ENCODE data around the gene AATF. TPM values are rescaled to one million over a fixed set of nuclear protein-coding genes. Genes with fewer than 3 reads are reported as not detected.

AATF gene
- total and polyA plus RNA-seq, 5 donors: 19.9 to 32.9 (median 23.7) TPM

GRCh38 chr17:37052450-37052849, 103.7 kb downstream of the AATF start:
- Histone ChIP-seq H3K4me3 (ENCODE audit: low read length) (no peak overlapping the region), H3K27me3 (ENCODE audit: control insufficient read depth, insufficient read depth) (no peaks in the 10 kb centered on the region), H3K9me3 (ENCODE audit: control insufficient read depth, low read length) (no peaks in the 10 kb centered on the region), H3K4me1 (ENCODE audit: control insufficient read depth, insufficient read depth, low read length) (no peaks in the 10 kb centered on the region), H3K27ac (ENCODE audit: low read length) (no peak overlapping the region)
- 86% methylated on average over 6 of the region's 6 CpGs for WGBS
- intact Hi-C loops (cut with DNase I): no loop called here
- ATAC-seq (no peak), DNase-seq (no peak)

- Histone ChIP-seq H3K9me3 (ENCODE audit: control insufficient read depth, low read length) (no peaks in the 10 kb centered on the region), H3K27ac (ENCODE audit: low read length) (no peak overlapping the region), H3K27me3 (ENCODE audit: control insufficient read depth, insufficient read depth) (no peaks in the 10 kb centered on the region), H3K4me1 (ENCODE audit: control insufficient read depth, insufficient read depth, low read length) (no peaks in the 10 kb centered on the region), H3K4me3 (ENCODE audit: low read length) (no peak overlapping the region)
- 78% methylated on average over 8 of the region's 8 CpGs for WGBS
- intact Hi-C loops (cut with DNase I): no loop called here
- ATAC-seq: no peak
- no peak for DNase-seq
These were observed 106.1 kb downstream of the AATF start for GRCh38 chr17:37054894-37055293.

- H3K4me3 ChIP-seq (ENCODE audit: low read length): no peak overlapping the region
- 95% methylated on average over 18 of the region's 18 CpGs for WGBS
- intact Hi-C loops (cut with DNase I): no loop called here
- H3K27me3 ChIP-seq (ENCODE audit: control insufficient read depth, insufficient read depth): no peaks in the 10 kb centered on the region
- H3K9me3 ChIP-seq (ENCODE audit: control insufficient read depth, low read length): no peaks in the 10 kb centered on the region
- ATAC-seq: no peak
- no peak for DNase-seq
- H3K27ac ChIP-seq (ENCODE audit: low read length): no peak overlapping the region
- H3K4me1 ChIP-seq (ENCODE audit: control insufficient read depth, insufficient read depth, low read length): no peaks in the 10 kb centered on the region
These were observed 107.9 kb downstream of the AATF start for GRCh38 chr17:37056622-37057021.

- intact Hi-C loops (cut with DNase I): no loop called here
- Histone ChIP-seq H3K4me3 (ENCODE audit: low read length) (no peak overlapping the region), H3K27me3 (ENCODE audit: control insufficient read depth, insufficient read depth) (no peaks in the 10 kb centered on the region), H3K9me3 (ENCODE audit: control insufficient read depth, low read length) (no peaks in the 10 kb centered on the region), H3K27ac (ENCODE audit: low read length) (no peak overlapping the region), H3K4me1 (ENCODE audit: control insufficient read depth, insufficient read depth, low read length) (no peaks in the 10 kb centered on the region)
- 94% methylated on average over 3 of the region's 3 CpGs for WGBS
- no peak for ATAC-seq
- DNase-seq: no peak
These were observed 110.7 kb downstream of the AATF start for GRCh38 chr17:37059493-37059892.

GRCh38 chr17:37060094-37060493, 111.3 kb downstream of the AATF start:
- intact Hi-C loops (cut with DNase I): no loop called here
- WGBS: 82% methylated on average over 6 of the region's 6 CpGs
- DNase-seq: no peak
- H3K27ac ChIP-seq (ENCODE audit: low read length): no peak overlapping the region
- H3K27me3 ChIP-seq (ENCODE audit: control insufficient read depth, insufficient read depth): no peaks in the 10 kb centered on the region
- ATAC-seq: no peak
- no peaks in the 10 kb centered on the region for H3K4me1 ChIP-seq (ENCODE audit: control insufficient read depth, insufficient read depth, low read length)
- no peaks in the 10 kb centered on the region for H3K9me3 ChIP-seq (ENCODE audit: control insufficient read depth, low read length)
- H3K4me3 ChIP-seq (ENCODE audit: low read length): no peak overlapping the region

- Histone ChIP-seq H3K4me3 (ENCODE audit: low read length) (no peak overlapping the region), H3K27ac (ENCODE audit: low read length) (no peak overlapping the region), H3K27me3 (ENCODE audit: control insufficient read depth, insufficient read depth) (no peaks in the 10 kb centered on the region), H3K4me1 (ENCODE audit: control insufficient read depth, insufficient read depth, low read length) (no peaks in the 10 kb centered on the region), H3K9me3 (ENCODE audit: control insufficient read depth, low read length) (no peaks in the 10 kb centered on the region)
- DNase-seq (no peak), ATAC-seq (no peak)
- 81% methylated on average over 7 of the region's 7 CpGs for WGBS
- intact Hi-C loops (cut with DNase I): no loop called here
These were observed 112.2 kb downstream of the AATF start for GRCh38 chr17:37060928-37061327.

- H3K27me3 ChIP-seq (ENCODE audit: control insufficient read depth, insufficient read depth): no peaks in the 10 kb centered on the region
- no peak overlapping the region for H3K4me3 ChIP-seq (ENCODE audit: low read length)
- WGBS: 67% methylated on average over 9 of the region's 9 CpGs
- DNase-seq (no peak), ATAC-seq (no peak)
- intact Hi-C loops (cut with DNase I): no loop called here
- H3K27ac ChIP-seq (ENCODE audit: low read length): no peak overlapping the region
- H3K4me1 ChIP-seq (ENCODE audit: control insufficient read depth, insufficient read depth, low read length): no peaks in the 10 kb centered on the region
- no peaks in the 10 kb centered on the region for H3K9me3 ChIP-seq (ENCODE audit: control insufficient read depth, low read length)
These were observed 113.3 kb downstream of the AATF start for GRCh38 chr17:37062021-37062420.

GRCh38 chr17:37064206-37064605, 115.5 kb downstream of the AATF start:
- Histone ChIP-seq H3K27me3 (ENCODE audit: control insufficient read depth, insufficient read depth) (no peaks in the 10 kb centered on the region), H3K4me1 (ENCODE audit: control insufficient read depth, insufficient read depth, low read length) (no peaks in the 10 kb centered on the region), H3K4me3 (ENCODE audit: low read length) (no peak overlapping the region), H3K9me3 (ENCODE audit: control insufficient read depth, low read length) (no peaks in the 10 kb centered on the region), H3K27ac (ENCODE audit: low read length) (no peak overlapping the region)
- ATAC-seq: no peak
- DNase-seq: no peak
- 64% methylated on average over 11 of the region's 11 CpGs for WGBS
- intact Hi-C loops (cut with DNase I): no loop called here

- no peak for ATAC-seq
- no peak overlapping the region for H3K4me3 ChIP-seq (ENCODE audit: low read length)
These were observed 116.2 kb downstream of the AATF start for GRCh38 chr17:37064956-37065355.

GRCh38 chr17:37065486-37066321, 117.0 kb downstream of the AATF start:
- 44% methylated on average over 23 of the region's 23 CpGs for WGBS
- intact Hi-C loops (cut with DNase I): no loop called here
- Histone ChIP-seq H3K9me3 (ENCODE audit: control insufficient read depth, low read length) (no peaks in the 10 kb centered on the region), H3K27me3 (ENCODE audit: control insufficient read depth, insufficient read depth) (no peaks in the 10 kb centered on the region), H3K27ac (ENCODE audit: low read length) (no peak overlapping the region), H3K4me3 (ENCODE audit: low read length) (no peak overlapping the region), H3K4me1 (ENCODE audit: control insufficient read depth, insufficient read depth, low read length) (no peaks in the 10 kb centered on the region)
- ATAC-seq (no peak), DNase-seq (no peak)

More at GRCh38 chr17:37064956-37065355, 116.2 kb downstream of the AATF start:
- intact Hi-C loops (cut with DNase I): no loop called here
- Histone ChIP-seq H3K9me3 (ENCODE audit: control insufficient read depth, low read length) (no peaks in the 10 kb centered on the region), H3K27ac (ENCODE audit: low read length) (no peak overlapping the region), H3K4me1 (ENCODE audit: control insufficient read depth, insufficient read depth, low read length) (no peaks in the 10 kb centered on the region), H3K27me3 (ENCODE audit: control insufficient read depth, insufficient read depth) (no peaks in the 10 kb centered on the region)
- no peak for DNase-seq
- WGBS: 82% methylated on average over 8 of the region's 8 CpGs

GRCh38 chr17:37066322-37067255, 117.8 kb downstream of the AATF start:
- no peaks in the 10 kb centered on the region for H3K27me3 ChIP-seq (ENCODE audit: control insufficient read depth, insufficient read depth)
- ATAC-seq (no peak), DNase-seq (no peak)
- WGBS: 49% methylated on average over 25 of the region's 25 CpGs
- no peaks in the 10 kb centered on the region for H3K9me3 ChIP-seq (ENCODE audit: control insufficient read depth, low read length)
- H3K27ac ChIP-seq (ENCODE audit: low read length): no peak overlapping the region
- no peak overlapping the region for H3K4me3 ChIP-seq (ENCODE audit: low read length)
- intact Hi-C loops (cut with DNase I): no loop called here
- H3K4me1 ChIP-seq (ENCODE audit: control insufficient read depth, insufficient read depth, low read length): no peaks in the 10 kb centered on the region

All from right cardiac atrium (tissue), 5 donors.